Islet of Langerhans (tissue), 1 donor: ENCODE data around the gene IL3.

Experiments
- FAIRE-seq: peaks from one replicate; lab custom pipeline; 2011; peaks lifted over from hg19 to GRCh38; lab: Jason Lieb, UNC

IL3 gene

GRCh38 chr5:132057498-132058255 is 2.8 kb upstream of the IL3 start:
- no peak for FAIRE-seq

- no peak for FAIRE-seq
Observed at GRCh38 chr5:132058646-132059042, 1.8 kb upstream of the IL3 start.

GRCh38 chr5:132059043-132059695 is 1.3 kb upstream of the IL3 start:
- FAIRE-seq = no peak

GRCh38 chr5:132059696-132060500 is 557 bp upstream of the IL3 start:
- FAIRE-seq = no peak

GRCh38 chr5:132063090-132063911 is 2.8 kb downstream of the IL3 start:
- FAIRE-seq = no peak

GRCh38 chr5:132064140-132064539 is 3.7 kb downstream of the IL3 start:
- no peak for FAIRE-seq

- no peak for FAIRE-seq
Observed at GRCh38 chr5:132064738-132065331, 4.4 kb downstream of the IL3 start.

- no peak for FAIRE-seq
Observed at GRCh38 chr5:132065351-132065937, 5.0 kb downstream of the IL3 start.

GRCh38 chr5:132065951-132066701 is 5.7 kb downstream of the IL3 start:
- FAIRE-seq = no peak

GRCh38 chr5:132066871-132067270 is 6.4 kb downstream of the IL3 start:
- FAIRE-seq = no peak

GRCh38 chr5:132067451-132067850 is 7.0 kb downstream of the IL3 start:
- FAIRE-seq = no peak

GRCh38 chr5:132067941-132068808 is 7.7 kb downstream of the IL3 start:
- no peak for FAIRE-seq

- FAIRE-seq = no peak
Observed at GRCh38 chr5:132069561-132069960, 9.1 kb downstream of the IL3 start.

- no peak for FAIRE-seq
Observed at GRCh38 chr5:132069994-132070393, 9.5 kb downstream of the IL3 start.

GRCh38 chr5:132070460-132071337 is 10.2 kb downstream of the IL3 start:
- no peak for FAIRE-seq

- no peak for FAIRE-seq
Observed at GRCh38 chr5:132071338-132071707, 10.9 kb downstream of the IL3 start.

GRCh38 chr5:132072070-132072469 is 11.6 kb downstream of the IL3 start:
- FAIRE-seq = no peak

GRCh38 chr5:132072528-132072927 is 12.1 kb downstream of the IL3 start:
- no peak for FAIRE-seq
